ENCODE data around the gene LAS1L. TPM values are rescaled to one million over a fixed set of nuclear protein-coding genes. Genes with fewer than 3 reads are reported as not detected.

The LAS1L gene
- total and polyA plus RNA-seq, 2 experiments from 2014 or later, result 21.3 to 25.0 TPM

GRCh38 chrX:65536291-65536690 lies 1.7 kb upstream of the LAS1L start:
- Histone ChIP-seq H3K36me3 (ENCODE audit: low read depth) (no peaks in the 10 kb centered on the region), H3K79me2 (ENCODE audit: insufficient read depth) (peaks cover 30% of the 10 kb centered on the region), H3K27ac (no peak overlapping the region), H3K9me3 (ENCODE audit: low read depth) (no peaks in the 10 kb centered on the region), H3K4me1 (ENCODE audit: insufficient read depth) (no peaks in the 10 kb centered on the region; the same call in 1 of the 2 replicates), H3K27me3 (replicated peaks; ENCODE audit: insufficient read depth) (no peaks in the 10 kb centered on the region), H3K9me2 (ENCODE audit: insufficient read depth) (no peaks in the 10 kb centered on the region), H2AFZ (no peak overlapping the region), H3K4me2 (ENCODE audit: unreplicated experiment) (no peak overlapping the region), H3F3A (ENCODE audit: insufficient read depth) (no peaks in the 10 kb centered on the region), H4K20me1 (ENCODE audit: insufficient read depth) (no peaks in the 10 kb centered on the region), H3K4me3 (no peak overlapping the region), H3K9ac (no peak overlapping the region)
- in situ Hi-C loops (cut with MboI), result no loop called here
- WGBS, 2 experiments (ENCODE audit: low coverage in 1 of 2, low lambda C conversion rate in 2 of 2, missing lambda C conversion rate in 2 of 2), result 84 to 91% methylated on average over 3 of the region's 3 CpGs
- no peak for TF ChIP-seq EZH2phosphoT487 (IDR thresholded peaks at IDR 0.05; ENCODE audit: insufficient read depth, low read depth)
- TF ChIP-seq EZH2 (IDR thresholded peaks at IDR 0.05; ENCODE audit: insufficient read depth, poor library complexity, severe bottlenecking), result no peak
- DNase-seq, result no peak

GRCh38 chrX:65532016-65532415 lies 2.6 kb downstream of the LAS1L start:
- H4K20me1 ChIP-seq (ENCODE audit: insufficient read depth), result no peaks in the 10 kb centered on the region
- DNase-seq, result no peak
- peaks cover 30% of the 10 kb centered on the region for H3K79me2 ChIP-seq (ENCODE audit: insufficient read depth)
- no peak overlapping the region for H3K4me3 ChIP-seq
- no peaks in the 10 kb centered on the region for H3K9me2 ChIP-seq (ENCODE audit: insufficient read depth)
- no peaks in the 10 kb centered on the region for H3K27me3 ChIP-seq (replicated peaks; ENCODE audit: insufficient read depth)
- H3F3A ChIP-seq (ENCODE audit: insufficient read depth), result no peaks in the 10 kb centered on the region
- H3K9me3 ChIP-seq (ENCODE audit: low read depth), result no peaks in the 10 kb centered on the region
- H3K4me1 ChIP-seq (ENCODE audit: insufficient read depth), result no peaks in the 10 kb centered on the region; the same call in 1 of the 2 replicates
- H3K27ac ChIP-seq, result no peak overlapping the region
- no peak overlapping the region for H2AFZ ChIP-seq
- no peak overlapping the region for H3K9ac ChIP-seq
- WGBS, 2 experiments (ENCODE audit: low coverage in 1 of 2, low lambda C conversion rate in 2 of 2, missing lambda C conversion rate in 2 of 2), result 100% methylated on average over 3 of the region's 3 CpGs
- H3K36me3 ChIP-seq (ENCODE audit: low read depth), result no peaks in the 10 kb centered on the region
- TF ChIP-seq EZH2 (IDR thresholded peaks at IDR 0.05; ENCODE audit: insufficient read depth, poor library complexity, severe bottlenecking) (no peak), EZH2phosphoT487 (IDR thresholded peaks at IDR 0.05; ENCODE audit: insufficient read depth, low read depth) (no peak)
- in situ Hi-C loops (cut with MboI), result no loop called here
- no peak overlapping the region for H3K4me2 ChIP-seq (ENCODE audit: unreplicated experiment)

GRCh38 chrX:65528705-65529340 lies 5.8 kb downstream of the LAS1L start:
- no peaks in the 10 kb centered on the region for H3F3A ChIP-seq (ENCODE audit: insufficient read depth)
- H3K4me3 ChIP-seq, result no peak overlapping the region
- no peaks in the 10 kb centered on the region; the same call in 1 of the 2 replicates for H3K4me1 ChIP-seq (ENCODE audit: insufficient read depth)
- H3K9ac ChIP-seq, result no peak overlapping the region
- peak; percentile 29 for DNase-seq
- no peaks in the 10 kb centered on the region for H3K9me3 ChIP-seq (ENCODE audit: low read depth)
- no peaks in the 10 kb centered on the region for H3K27me3 ChIP-seq (replicated peaks; ENCODE audit: insufficient read depth)
- no peak overlapping the region for H3K27ac ChIP-seq
- TF ChIP-seq EZH2phosphoT487 (IDR thresholded peaks at IDR 0.05; ENCODE audit: insufficient read depth, low read depth) (no peak), EZH2 (IDR thresholded peaks at IDR 0.05; ENCODE audit: insufficient read depth, poor library complexity, severe bottlenecking) (no peak)
- no peaks in the 10 kb centered on the region for H3K36me3 ChIP-seq (ENCODE audit: low read depth)
- peaks cover 22% of the 10 kb centered on the region for H3K79me2 ChIP-seq (ENCODE audit: insufficient read depth)
- no peak overlapping the region for H2AFZ ChIP-seq
- no peak overlapping the region for H3K4me2 ChIP-seq (ENCODE audit: unreplicated experiment)
- WGBS, 2 experiments (ENCODE audit: low coverage in 1 of 2, low lambda C conversion rate in 2 of 2, missing lambda C conversion rate in 2 of 2), result 50 to 65% methylated on average over 7 to 9 of the region's 9 CpGs
- in situ Hi-C loops (cut with MboI), result no loop called here
- no peaks in the 10 kb centered on the region for H4K20me1 ChIP-seq (ENCODE audit: insufficient read depth)
- H3K9me2 ChIP-seq (ENCODE audit: insufficient read depth), result no peaks in the 10 kb centered on the region

- H3K9me2 ChIP-seq (ENCODE audit: insufficient read depth), result no peaks in the 10 kb centered on the region
- H3K27ac ChIP-seq, result no peak overlapping the region
- no peaks in the 10 kb centered on the region for H4K20me1 ChIP-seq (ENCODE audit: insufficient read depth)
- H2AFZ ChIP-seq, result no peak overlapping the region
- H3K9ac ChIP-seq, result no peak overlapping the region
- WGBS, 2 experiments (ENCODE audit: low coverage in 1 of 2, low lambda C conversion rate in 2 of 2, missing lambda C conversion rate in 2 of 2), result 61% methylated on average over 3 of the region's 3 CpGs; no CpG with 5 or more reads in 1 of the 2 experiments
- no peak for TF ChIP-seq EZH2phosphoT487 (IDR thresholded peaks at IDR 0.05; ENCODE audit: insufficient read depth, low read depth)
- TF ChIP-seq EZH2 (IDR thresholded peaks at IDR 0.05; ENCODE audit: insufficient read depth, poor library complexity, severe bottlenecking), result no peak
- no peaks in the 10 kb centered on the region for H3K36me3 ChIP-seq (ENCODE audit: low read depth)
- H3K79me2 ChIP-seq (ENCODE audit: insufficient read depth), result peaks cover 17% of the 10 kb centered on the region
- no peaks in the 10 kb centered on the region for H3F3A ChIP-seq (ENCODE audit: insufficient read depth)
- no peak overlapping the region for H3K4me3 ChIP-seq
- in situ Hi-C loops (cut with MboI), result no loop called here
- no peaks in the 10 kb centered on the region for H3K27me3 ChIP-seq (replicated peaks; ENCODE audit: insufficient read depth)
- H3K9me3 ChIP-seq (ENCODE audit: low read depth), result no peaks in the 10 kb centered on the region
- DNase-seq, result no peak
- no peaks in the 10 kb centered on the region; the same call in 1 of the 2 replicates for H3K4me1 ChIP-seq (ENCODE audit: insufficient read depth)
- H3K4me2 ChIP-seq (ENCODE audit: unreplicated experiment), result no peak overlapping the region
These were observed 6.3 kb downstream of the LAS1L start for GRCh38 chrX:65528293-65528692.
